ENCODE measurements around the gene ADAMTS3.

Gene ADAMTS3

GRCh38 chr4:72275381-72275780 lies 293.6 kb downstream of the ADAMTS3 start:
- DNase-seq = no peak

GRCh38 chr4:72274251-72274650 lies 294.8 kb downstream of the ADAMTS3 start:
- DNase-seq = no peak

GRCh38 chr4:72255269-72255668 lies 313.8 kb downstream of the ADAMTS3 start:
- no peak for DNase-seq

GRCh38 chr4:72243641-72244040 lies 325.4 kb downstream of the ADAMTS3 start:
- DNase-seq = no peak

- DNase-seq = no peak
Measured at GRCh38 chr4:72239487-72240116, 329.4 kb downstream of the ADAMTS3 start.
